NCI-H128 (cell line): ENCODE data around the gene IGSF11.

ENCODE experiments used
- DNase-seq: peaks from one replicate; lab custom pipeline; 2025; ENCODE audit not compliant: unreplicated experiment; lab: John Stamatoyannopoulos, UW

IGSF11 gene

GRCh38 chr3:118955914-118956556, 78.6 kb downstream of the IGSF11 start:
- DNase-seq, result no peak

- DNase-seq, result no peak
Observed at GRCh38 chr3:118951089-118951488, 83.6 kb downstream of the IGSF11 start.

- no peak for DNase-seq
Observed at GRCh38 chr3:118949113-118949760, 85.4 kb downstream of the IGSF11 start.

- no peak for DNase-seq
Observed at GRCh38 chr3:118948146-118948545, 86.5 kb downstream of the IGSF11 start.

GRCh38 chr3:118946449-118946848, 88.2 kb downstream of the IGSF11 start:
- DNase-seq, result no peak

GRCh38 chr3:118945834-118946233, 88.8 kb downstream of the IGSF11 start:
- no peak for DNase-seq

- DNase-seq, result no peak
Observed at GRCh38 chr3:118943597-118943996, 91.0 kb downstream of the IGSF11 start.

GRCh38 chr3:118942671-118943070, 92.0 kb downstream of the IGSF11 start:
- no peak for DNase-seq

- no peak for DNase-seq
Observed at GRCh38 chr3:118942195-118942594, 92.5 kb downstream of the IGSF11 start.

GRCh38 chr3:118941236-118941635, 93.4 kb downstream of the IGSF11 start:
- DNase-seq, result no peak

- DNase-seq, result no peak
Observed at GRCh38 chr3:118938183-118938961, 96.3 kb downstream of the IGSF11 start.

GRCh38 chr3:118936811-118937210, 97.8 kb downstream of the IGSF11 start:
- DNase-seq, result no peak

- DNase-seq, result no peak
Observed at GRCh38 chr3:118932822-118933558, 101.7 kb downstream of the IGSF11 start.

GRCh38 chr3:118931996-118932395, 102.7 kb downstream of the IGSF11 start:
- no peak for DNase-seq

GRCh38 chr3:118927449-118927848, 107.2 kb downstream of the IGSF11 start:
- DNase-seq, result no peak

- no peak for DNase-seq
Observed at GRCh38 chr3:118912188-118912587, 122.5 kb downstream of the IGSF11 start.

GRCh38 chr3:118910332-118910731, 124.3 kb downstream of the IGSF11 start:
- DNase-seq, result no peak

GRCh38 chr3:118909763-118910162, 124.9 kb downstream of the IGSF11 start:
- no peak for DNase-seq

- DNase-seq, result no peak
Observed at GRCh38 chr3:118907909-118908308, 126.7 kb downstream of the IGSF11 start.

GRCh38 chr3:118900737-118901525, 133.7 kb downstream of the IGSF11 start:
- DNase-seq, result no peak

GRCh38 chr3:118890206-118890605, 144.4 kb downstream of the IGSF11 start:
- DNase-seq, result no peak
